ENCODE results near the gene RHOH. TPM values are rescaled to one million over a fixed set of nuclear protein-coding genes. Genes with fewer than 3 reads are reported as not detected.

The RHOH gene
- total and polyA plus RNA-seq, 2 donors from 2014 or later = 0.17 to 14.1 TPM

- Histone ChIP-seq H3K4me1 (ENCODE audit: control insufficient read depth in 2 of 3, insufficient read depth in 2 of 3, low read depth in 1 of 3, low read length in 3 of 3) (no peaks in the 10 kb centered on the region), H3K36me3 (ENCODE audit: control insufficient read depth in 2 of 3, insufficient read depth in 3 of 3, low read length in 3 of 3) (no peaks in the 10 kb centered on the region), H3K9me3 (ENCODE audit: control insufficient read depth in 2 of 3, insufficient read depth in 1 of 3, low read length in 3 of 3) (no peaks in the 10 kb centered on the region), H3K9ac (ENCODE audit: low read length in 3 of 3) (no peak overlapping the region), H3K4me3 (ENCODE audit: low read length in 3 of 3) (peak overlapping the region in 2 of 3 donors; percentile 48 to 58), H3K27ac (ENCODE audit: low read depth in 2 of 2, low read length in 2 of 2) (no peak overlapping the region), H3K27me3 (ENCODE audit: control insufficient read depth, insufficient read depth, low read length) (no peaks in the 10 kb centered on the region)
- intact Hi-C loops (cut with DNase I) = no loop called here
- TF ChIP-seq, protein P1, sequence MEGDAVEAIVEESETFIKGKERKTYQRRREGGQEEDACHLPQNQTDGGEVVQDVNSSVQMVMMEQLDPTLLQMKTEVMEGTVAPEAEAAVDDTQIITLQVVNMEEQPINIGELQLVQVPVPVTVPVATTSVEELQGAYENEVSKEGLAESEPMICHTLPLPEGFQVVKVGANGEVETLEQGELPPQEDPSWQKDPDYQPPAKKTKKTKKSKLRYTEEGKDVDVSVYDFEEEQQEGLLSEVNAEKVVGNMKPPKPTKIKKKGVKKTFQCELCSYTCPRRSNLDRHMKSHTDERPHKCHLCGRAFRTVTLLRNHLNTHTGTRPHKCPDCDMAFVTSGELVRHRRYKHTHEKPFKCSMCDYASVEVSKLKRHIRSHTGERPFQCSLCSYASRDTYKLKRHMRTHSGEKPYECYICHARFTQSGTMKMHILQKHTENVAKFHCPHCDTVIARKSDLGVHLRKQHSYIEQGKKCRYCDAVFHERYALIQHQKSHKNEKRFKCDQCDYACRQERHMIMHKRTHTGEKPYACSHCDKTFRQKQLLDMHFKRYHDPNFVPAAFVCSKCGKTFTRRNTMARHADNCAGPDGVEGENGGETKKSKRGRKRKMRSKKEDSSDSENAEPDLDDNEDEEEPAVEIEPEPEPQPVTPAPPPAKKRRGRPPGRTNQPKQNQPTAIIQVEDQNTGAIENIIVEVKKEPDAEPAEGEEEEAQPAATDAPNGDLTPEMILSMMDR (IDR thresholded peaks at IDR 0.05; ENCODE audit: borderline replicate concordance, extremely low read depth, insufficient read depth) = no peak
- no peak for FAIRE-seq
- peak in 4 of 5 donors; percentile 33 to 62 (median 49) for DNase-seq
Observed at GRCh38 chr4:40176602-40177001, 20.2 kb upstream of the RHOH start.

GRCh38 chr4:40177591-40177990, 19.2 kb upstream of the RHOH start:
- no peak for FAIRE-seq
- H3K9me3 ChIP-seq (ENCODE audit: control insufficient read depth in 2 of 3, insufficient read depth in 1 of 3, low read length in 3 of 3) = no peaks in the 10 kb centered on the region
- no peak overlapping the region for H3K27ac ChIP-seq (ENCODE audit: low read depth in 2 of 2, low read length in 2 of 2)
- DNase-seq = no peak
- H3K27me3 ChIP-seq (ENCODE audit: control insufficient read depth, insufficient read depth, low read length) = no peaks in the 10 kb centered on the region
- no peak overlapping the region for H3K4me3 ChIP-seq (ENCODE audit: low read length in 3 of 3)
- intact Hi-C loops (cut with DNase I) = no loop called here
- H3K9ac ChIP-seq (ENCODE audit: low read length in 3 of 3) = no peak overlapping the region
- H3K36me3 ChIP-seq (ENCODE audit: control insufficient read depth in 2 of 3, insufficient read depth in 3 of 3, low read length in 3 of 3) = no peaks in the 10 kb centered on the region
- TF ChIP-seq, protein P1 (IDR thresholded peaks at IDR 0.05; ENCODE audit: borderline replicate concordance, extremely low read depth, insufficient read depth) = no peak
- H3K4me1 ChIP-seq (ENCODE audit: control insufficient read depth in 2 of 3, insufficient read depth in 2 of 3, low read depth in 1 of 3, low read length in 3 of 3) = no peaks in the 10 kb centered on the region

DNA sequence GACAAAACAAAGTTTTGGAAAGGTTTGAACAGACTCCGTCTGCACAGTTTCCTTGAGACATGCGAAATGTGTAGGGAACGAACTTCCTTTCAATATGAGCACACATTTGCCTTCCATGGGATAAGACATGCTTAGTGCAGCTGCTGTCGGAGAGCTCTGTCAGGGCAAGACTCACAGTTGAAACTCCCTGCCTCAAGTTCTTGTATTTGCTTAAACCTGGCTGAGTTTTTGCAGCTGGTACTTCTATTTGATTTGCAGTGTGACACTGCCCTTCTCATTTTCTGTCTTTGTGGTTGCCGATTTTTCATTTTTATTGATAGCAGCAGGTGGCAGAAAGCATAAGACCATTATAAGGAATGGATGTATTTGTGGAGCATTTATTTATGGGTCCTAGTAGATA, 18.2 kb upstream of the RHOH start:
- no peak overlapping the region for H3K27ac ChIP-seq (ENCODE audit: low read depth in 2 of 2, low read length in 2 of 2)
- H3K9ac ChIP-seq (ENCODE audit: low read length in 3 of 3) = no peak overlapping the region
- TF ChIP-seq, protein P1 (IDR thresholded peaks at IDR 0.05; ENCODE audit: borderline replicate concordance, extremely low read depth, insufficient read depth) = no peak
- DNase-seq (peak in 2 of 5 donors; percentile 40 to 50), FAIRE-seq (no peak)
- no peaks in the 10 kb centered on the region for H3K9me3 ChIP-seq (ENCODE audit: control insufficient read depth in 2 of 3, insufficient read depth in 1 of 3, low read length in 3 of 3)
- intact Hi-C loops (cut with DNase I) = no loop called here
- no peaks in the 10 kb centered on the region for H3K4me1 ChIP-seq (ENCODE audit: control insufficient read depth in 2 of 3, insufficient read depth in 2 of 3, low read depth in 1 of 3, low read length in 3 of 3)
- no peak overlapping the region for H3K4me3 ChIP-seq (ENCODE audit: low read length in 3 of 3)
- H3K27me3 ChIP-seq (ENCODE audit: control insufficient read depth, insufficient read depth, low read length) = no peaks in the 10 kb centered on the region
- H3K36me3 ChIP-seq (ENCODE audit: control insufficient read depth in 2 of 3, insufficient read depth in 3 of 3, low read length in 3 of 3) = no peaks in the 10 kb centered on the region

- intact Hi-C loops (cut with DNase I) = no loop called here
- Histone ChIP-seq H3K27me3 (ENCODE audit: control insufficient read depth, insufficient read depth, low read length) (no peaks in the 10 kb centered on the region), H3K36me3 (ENCODE audit: control insufficient read depth in 2 of 3, insufficient read depth in 3 of 3, low read length in 3 of 3) (no peaks in the 10 kb centered on the region), H3K4me1 (ENCODE audit: control insufficient read depth in 2 of 3, insufficient read depth in 2 of 3, low read depth in 1 of 3, low read length in 3 of 3) (no peaks in the 10 kb centered on the region), H3K9me3 (ENCODE audit: control insufficient read depth in 2 of 3, insufficient read depth in 1 of 3, low read length in 3 of 3) (no peaks in the 10 kb centered on the region), H3K27ac (ENCODE audit: low read depth in 2 of 2, low read length in 2 of 2) (no peak overlapping the region), H3K4me3 (ENCODE audit: low read length in 3 of 3) (no peak overlapping the region), H3K9ac (ENCODE audit: low read length in 3 of 3) (no peak overlapping the region)
- DNase-seq (no peak), FAIRE-seq (no peak)
- TF ChIP-seq, protein P1 (IDR thresholded peaks at IDR 0.05; ENCODE audit: borderline replicate concordance, extremely low read depth, insufficient read depth) = no peak
Observed at GRCh38 chr4:40179360-40179759, 17.5 kb upstream of the RHOH start.
